Esophagus muscularis mucosa (tissue), 4 donors: Measurements from ENCODE around the gene KPNA5. TPM values are rescaled to one million over a fixed set of nuclear protein-coding genes. Genes with fewer than 3 reads are reported as not detected.
A peak's percentile ranks its signal among the peaks of the same experiment; 100 is the strongest.

Experiments
- DNase-seq: peaks from one replicate; pipeline ENCODE4 v3.0.0-alpha.2; 2017; ENCODE audit errors: extremely low spot score
- H3K27ac ChIP-seq, 4 donors: fragments of 200-600 bp; sonication (generic); replicated peaks in 1 of 4; 1 replicate in 3 of 4; 2 replicates in 1 of 4; pipeline ENCODE4 v1.5.1; 2016 to 2019; ENCODE audit warnings: mild to moderate bottlenecking in 1 of 4
- H3K27me3 ChIP-seq, 4 donors: fragments of 200-600 bp; sonication (generic); one replicate each; pipeline versions ENCODE4 v1.5.1 to v1.6.0; 2016 to 2019
- H3K36me3 ChIP-seq, 4 donors: fragments of 200-600 bp; sonication (generic); one replicate each; pipeline ENCODE4 v1.5.1; 2016 to 2019
- H3K4me1 ChIP-seq, 4 donors: fragments of 200-600 bp; sonication (generic); one replicate each; pipeline ENCODE4 v1.5.1; 2016 to 2019
- H3K4me3 ChIP-seq, 4 donors: fragments of 200-600 bp; sonication (generic); 1 replicate in 2 of 4; 2 replicates in 2 of 4; pipeline ENCODE4 v1.5.1; 2016 to 2019; ENCODE audit warnings: mild to moderate bottlenecking in 4 of 4, moderate library complexity in 1 of 4
- H3K9me3 ChIP-seq, 4 donors: fragments of 200-600 bp; sonication (generic); 1 replicate in 3 of 4; 2 replicates in 1 of 4; pipeline ENCODE4 v1.5.1; 2016 to 2019
- EP300 ChIP-seq: sonication (generic); formaldehyde crosslinking; IDR thresholded peaks from one replicate; pipeline ENCODE4 v1.6.1; 2017; ENCODE audit warnings: antibody characterized with exemption
- POLR2A ChIP-seq: fragments of 450-650 bp; IDR thresholded peaks from one replicate; pipeline ENCODE4 v1.6.1; 2017; ENCODE audit warnings: antibody characterized with exemption, moderate library complexity, mild to moderate bottlenecking, low read depth
- POLR2AphosphoS5 ChIP-seq, 2 donors: sonication (generic); formaldehyde crosslinking; IDR thresholded peaks; one replicate each; pipeline ENCODE4 v1.6.1; 2017; ENCODE audit warnings: antibody characterized with exemption in 2 of 2
- WGBS: methylation state at CpG from one replicate; pipeline ENCODE4 v1.1.5; 2018; 5-methylcytosine and 5-hydroxymethylcytosine counted together
- intact Hi-C: fragments of 100-400 bp; cut with DNase I; formaldehyde crosslinking; loops from one replicate; pipeline ENCODE4 v1.15.1; 2023
- total RNA-seq, 4 donors: library from RNA; depleted of rRNA; stranded (reverse); fragments of >200 nt; gene quantifications; one replicate each; pipeline versions ENCODE4 v1.1.0 to v1.2.1, GENCODE V29; 2016
- TF ChIP-seq, protein P1 (sequence below), 3 experiments: fragments of 200-600 bp in 2 of 3; fragments of 450-650 bp in 1 of 3; sonication (generic) in 2 of 3; IDR thresholded peaks; one replicate each; pipeline ENCODE4 v1.5.1; 2017 to 2019; ENCODE audit warnings: antibody characterized with exemption in 3 of 3, mild to moderate bottlenecking in 2 of 3, moderate library complexity in 1 of 3

Gene KPNA5
- total RNA-seq, result 10 to 100 TPM in 3 of 4 donors, 1 to 10 TPM in 1; 8.7 to 15.0 (median 12.7) TPM

DNA sequence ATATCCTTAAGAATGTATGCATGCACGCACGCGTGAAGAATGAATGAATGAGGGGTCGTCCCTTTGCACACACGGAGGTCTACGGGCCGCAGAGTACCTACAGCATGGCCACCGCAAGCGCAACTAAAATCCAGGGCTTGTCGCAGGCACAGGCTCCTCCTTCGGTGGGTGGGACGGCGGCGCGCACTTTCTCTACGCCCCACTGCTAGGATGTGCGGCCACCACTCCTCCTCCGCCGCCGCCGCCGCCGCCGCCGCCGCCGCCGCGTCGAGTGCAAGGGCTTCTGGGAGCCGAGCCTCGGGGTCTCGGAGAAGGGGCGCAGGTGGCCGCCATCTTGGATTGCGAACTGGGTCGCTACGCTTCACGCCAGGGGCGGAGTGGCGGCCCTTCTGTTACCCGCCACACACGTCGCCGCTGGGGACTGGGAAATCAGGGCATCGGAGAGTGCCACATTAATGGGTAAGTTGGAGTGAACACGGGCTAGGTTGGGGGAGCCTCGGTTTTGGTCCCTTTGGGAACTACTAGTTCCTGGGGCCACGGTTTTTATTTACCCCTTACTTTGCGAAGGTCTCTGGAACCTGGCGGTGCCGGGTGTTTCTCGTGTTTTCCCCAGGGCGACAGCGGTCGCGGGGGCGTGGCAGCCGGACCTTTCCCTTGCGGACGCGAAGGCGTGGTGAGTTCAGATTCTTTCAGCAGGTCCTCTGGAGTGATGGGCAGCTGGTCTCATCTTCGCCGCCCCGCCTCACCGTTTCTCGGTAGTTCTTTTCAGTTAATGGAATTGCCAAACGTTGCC, at the start of gene KPNA5:
TSS of gene KPNA5 (plus strand) at position 332 of the 793 bp plus-strand sequence. CDS start at position 456, 124 bp downstream.
- Histone ChIP-seq H3K36me3 (no peaks in the 10 kb centered on the region), H3K27me3 (no peaks in the 10 kb centered on the region), H3K4me1 (peaks cover 17 to 30% (median 24%) of the 10 kb centered on the region in 4 donors), H3K27ac (peak within 1 kb of the TSS; percentile 88 to 90 (median 89)), H3K9me3 (no peaks in the 10 kb centered on the region), H3K4me3 (peak within 1 kb of the TSS; percentile 77 to 91 (median 88))
- intact Hi-C loops, result no loop called here
- WGBS, result under 1% methylated on average over 31 of the region's 69 CpGs
- peak; percentile 79 to 84 for TF ChIP-seq POLR2AphosphoS5 (IDR thresholded peaks at IDR 0.05)
- TF ChIP-seq, protein P1, sequence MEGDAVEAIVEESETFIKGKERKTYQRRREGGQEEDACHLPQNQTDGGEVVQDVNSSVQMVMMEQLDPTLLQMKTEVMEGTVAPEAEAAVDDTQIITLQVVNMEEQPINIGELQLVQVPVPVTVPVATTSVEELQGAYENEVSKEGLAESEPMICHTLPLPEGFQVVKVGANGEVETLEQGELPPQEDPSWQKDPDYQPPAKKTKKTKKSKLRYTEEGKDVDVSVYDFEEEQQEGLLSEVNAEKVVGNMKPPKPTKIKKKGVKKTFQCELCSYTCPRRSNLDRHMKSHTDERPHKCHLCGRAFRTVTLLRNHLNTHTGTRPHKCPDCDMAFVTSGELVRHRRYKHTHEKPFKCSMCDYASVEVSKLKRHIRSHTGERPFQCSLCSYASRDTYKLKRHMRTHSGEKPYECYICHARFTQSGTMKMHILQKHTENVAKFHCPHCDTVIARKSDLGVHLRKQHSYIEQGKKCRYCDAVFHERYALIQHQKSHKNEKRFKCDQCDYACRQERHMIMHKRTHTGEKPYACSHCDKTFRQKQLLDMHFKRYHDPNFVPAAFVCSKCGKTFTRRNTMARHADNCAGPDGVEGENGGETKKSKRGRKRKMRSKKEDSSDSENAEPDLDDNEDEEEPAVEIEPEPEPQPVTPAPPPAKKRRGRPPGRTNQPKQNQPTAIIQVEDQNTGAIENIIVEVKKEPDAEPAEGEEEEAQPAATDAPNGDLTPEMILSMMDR (IDR thresholded peaks at IDR 0.05), result no peak
- peak; percentile 95 for DNase-seq

DNA sequence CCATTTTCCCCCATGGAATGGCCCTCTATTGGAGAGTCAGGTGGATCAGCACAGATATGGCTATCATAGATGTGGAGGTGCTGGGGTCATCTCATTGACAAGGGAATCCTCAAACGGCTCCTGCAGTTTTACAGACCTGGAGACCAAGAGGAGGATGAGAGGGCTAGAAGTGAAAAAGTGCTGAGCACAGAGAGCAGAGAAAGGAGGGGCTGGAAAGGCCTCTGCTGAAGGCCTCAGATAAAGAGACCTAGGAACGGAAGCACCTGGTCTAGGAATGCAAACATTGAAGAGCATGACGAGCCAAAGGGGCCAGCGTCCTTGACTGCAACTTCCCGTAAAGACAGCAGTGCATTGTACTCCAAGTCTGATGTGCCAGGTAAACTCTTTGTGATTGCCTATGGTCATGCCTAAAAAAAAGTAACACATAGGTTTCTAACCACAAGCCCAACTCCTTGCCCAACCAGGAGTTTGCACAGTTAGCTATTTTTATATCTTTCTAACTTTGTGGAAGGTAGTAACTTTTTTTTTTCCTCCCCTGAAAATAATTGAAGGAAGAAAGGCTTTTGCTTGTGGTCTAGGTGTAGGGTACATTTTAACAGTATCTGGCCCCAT, 49.5 kb upstream of the KPNA5 start:
- intact Hi-C loops, result no loop called here
- H3K27ac ChIP-seq, result no peak overlapping the region
- DNase-seq, result no peak
- H3K27me3 ChIP-seq, result no peaks in the 10 kb centered on the region
- peaks cover 8 to 27% (median 13%) of the 10 kb centered on the region in 4 donors for H3K36me3 ChIP-seq
- H3K4me1 ChIP-seq, result no peaks in the 10 kb centered on the region
- H3K4me3 ChIP-seq, result no peak overlapping the region
- no peaks in the 10 kb centered on the region for H3K9me3 ChIP-seq
- 57% methylated on average over 5 of the region's 5 CpGs for WGBS
- TF ChIP-seq EP300, result no peak
- peak in 1 of 2 donors; percentile 6 for TF ChIP-seq POLR2AphosphoS5 (IDR thresholded peaks at IDR 0.05)
- TF ChIP-seq, protein P1 (IDR thresholded peaks at IDR 0.05), result no peak

DNA sequence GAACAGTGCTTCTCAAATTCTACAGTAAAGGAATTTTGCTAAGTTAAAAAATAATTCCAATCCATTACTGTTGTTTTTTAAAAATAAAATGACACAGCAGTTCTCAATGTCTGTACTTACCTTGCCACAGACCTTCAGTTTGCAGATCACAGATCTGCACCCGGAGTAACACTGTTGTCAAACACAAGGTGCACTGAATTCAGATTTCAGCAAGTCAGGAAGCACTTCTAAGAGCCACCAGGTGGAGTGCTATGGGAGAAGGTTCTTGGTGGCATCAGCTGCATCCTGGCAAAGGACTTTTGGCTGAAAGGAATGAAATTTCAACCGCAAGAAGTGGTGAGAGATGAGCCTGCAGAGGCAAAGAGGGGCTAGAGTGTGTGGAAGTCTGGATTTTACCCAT, 47.3 kb upstream of the KPNA5 start:
- Histone ChIP-seq H3K27me3 (no peaks in the 10 kb centered on the region), H3K4me3 (no peak overlapping the region), H3K9me3 (no peaks in the 10 kb centered on the region), H3K27ac (no peak overlapping the region), H3K4me1 (no peaks in the 10 kb centered on the region), H3K36me3 (peaks cover 8 to 35% (median 20%) of the 10 kb centered on the region in 4 donors)
- 85% methylated on average over 2 of the region's 2 CpGs for WGBS
- DNase-seq, result no peak
- intact Hi-C loops, result no loop called here
- TF ChIP-seq POLR2AphosphoS5 (IDR thresholded peaks at IDR 0.05) (no peak), EP300 (no peak)

DNA sequence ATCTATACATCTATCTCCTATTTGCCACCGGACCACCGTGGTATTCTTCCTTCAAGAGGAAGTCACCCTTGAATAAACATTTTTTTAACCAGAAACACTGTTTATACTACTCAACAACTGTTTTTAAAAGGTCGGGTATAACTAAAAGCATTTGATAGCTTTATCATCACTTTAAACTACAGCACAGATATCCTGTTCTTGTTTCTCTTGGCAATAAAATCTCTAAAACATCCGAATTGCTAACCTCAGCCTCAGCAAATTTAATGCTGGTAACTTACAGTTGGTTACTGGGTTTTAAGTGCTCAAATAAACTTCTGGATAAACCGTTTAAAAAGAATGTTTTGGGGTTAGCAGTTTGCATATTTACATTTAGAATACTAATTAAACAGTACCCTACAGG, 32.9 kb upstream of the KPNA5 start:
- no peak overlapping the region for H3K4me3 ChIP-seq
- H3K36me3 ChIP-seq, result peaks cover 2 to 47% (median 17%) of the 10 kb centered on the region in 4 donors
- H3K27me3 ChIP-seq, result no peaks in the 10 kb centered on the region
- no peak for TF ChIP-seq EP300
- TF ChIP-seq, protein P1 (IDR thresholded peaks at IDR 0.05), result no peak
- TF ChIP-seq POLR2A, result no peak
- no peak for TF ChIP-seq POLR2AphosphoS5 (IDR thresholded peaks at IDR 0.05)
- DNase-seq, result no peak
- 33% methylated on average over 5 of the region's 5 CpGs for WGBS
- no peak overlapping the region for H3K27ac ChIP-seq
- intact Hi-C loops, result no loop called here
- H3K9me3 ChIP-seq, result no peaks in the 10 kb centered on the region
- H3K4me1 ChIP-seq, result no peaks in the 10 kb centered on the region

DNA sequence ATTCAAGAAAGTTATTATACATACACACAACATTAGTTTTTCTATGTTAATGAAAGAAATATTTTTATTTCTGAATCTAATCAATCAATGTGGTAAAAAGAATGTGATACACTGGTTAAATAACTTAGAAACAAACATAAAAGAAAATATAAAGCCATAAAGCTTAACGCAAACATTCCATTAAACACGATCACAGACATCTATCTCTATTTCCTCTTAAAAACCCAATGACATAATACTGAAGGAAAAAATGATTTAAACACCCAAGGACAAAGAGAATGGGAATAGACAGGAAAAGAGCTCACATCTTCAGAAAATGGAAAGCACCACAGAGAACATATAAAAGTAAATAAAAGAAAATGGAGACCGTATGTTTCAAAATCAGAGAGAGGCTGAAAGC, 31.9 kb upstream of the KPNA5 start:
- WGBS, result 85% methylated on average over 3 of the region's 3 CpGs
- no peak overlapping the region for H3K4me3 ChIP-seq

More for the DNA sequence above, 31.9 kb upstream of the KPNA5 start:
- DNase-seq, result no peak
- TF ChIP-seq, protein P1 (IDR thresholded peaks at IDR 0.05), result no peak
- no peak for TF ChIP-seq POLR2AphosphoS5 (IDR thresholded peaks at IDR 0.05)
- no peak for TF ChIP-seq EP300
- TF ChIP-seq POLR2A, result no peak
- Histone ChIP-seq H3K36me3 (peaks cover 4 to 47% (median 17%) of the 10 kb centered on the region in 4 donors), H3K9me3 (no peaks in the 10 kb centered on the region), H3K4me1 (no peaks in the 10 kb centered on the region), H3K27me3 (no peaks in the 10 kb centered on the region), H3K27ac (no peak overlapping the region)
- intact Hi-C loops, result no loop called here
